G401 (cell line): ENCODE measurements around the gene SLA2. TPM values are rescaled to one million over a fixed set of nuclear protein-coding genes. Genes with fewer than 3 reads are reported as not detected.
A peak's percentile ranks its signal among the peaks of the same experiment; 100 is the strongest.
"Not testable (repeated sequence)": the region's sequence is repeated elsewhere in the genome, so short reads cannot be mapped to it uniquely, and the experiment has no call there.

Source experiments
- DNase-seq: peaks from one replicate; pipeline ENCODE4 v3.0.0-alpha.2; 2015; ENCODE audit warnings: low spot score
- in situ Hi-C: cut with HindIII; loops from 2 replicates; pipeline ENCODE4 v1.10.0; 2016; ENCODE audit warnings: low sequenced_read_pairs, mixed read lengths
- total RNA-seq: library from RNA; depleted of rRNA; stranded (reverse); fragments of >200 nt; shearing (Covaris generic); gene quantifications from 2 replicates; pipeline ENCODE4 v1.2.3, GENCODE V29; 2014; rRNA removed

The SLA2 gene
- 0.10 TPM in 1 of 2 replicates, not detected in the other for total RNA-seq

GRCh38 chr20:36645998-36646397 lies at the start of gene SLA2:
SLA2 (minus strand) TSS chr20:36646196; CDS start chr20:36641335, 4,861 bp downstream.
- in situ Hi-C loops, result no loop called here
- no peak for DNase-seq

- DNase-seq, in situ Hi-C loops: not testable (repeated sequence)
Observed at GRCh38 chr20:36695467-36695866, 49.5 kb upstream of the SLA2 start.

- in situ Hi-C loops, result no loop called here
Observed at GRCh38 chr20:36688630-36689029, 42.6 kb upstream of the SLA2 start.

GRCh38 chr20:36687850-36688249 lies 41.9 kb upstream of the SLA2 start:
- peak; percentile 63 for DNase-seq
- in situ Hi-C loops, result no loop called here

More at GRCh38 chr20:36688630-36689029, 42.6 kb upstream of the SLA2 start:
- no peak for DNase-seq

- DNase-seq, result no peak
- in situ Hi-C loops, result no loop called here
Observed at GRCh38 chr20:36686944-36687343, 40.9 kb upstream of the SLA2 start.

GRCh38 chr20:36686504-36686903 lies 40.5 kb upstream of the SLA2 start:
- DNase-seq, result no peak
- in situ Hi-C loops, result no loop called here

- in situ Hi-C loops, result no loop called here
- DNase-seq, result no peak
Observed at GRCh38 chr20:36684747-36685146, 38.8 kb upstream of the SLA2 start.

GRCh38 chr20:36682311-36682710 lies 36.3 kb upstream of the SLA2 start:
- in situ Hi-C loops, result no loop called here
- no peak for DNase-seq

- DNase-seq, result no peak
- in situ Hi-C loops, result no loop called here
Observed at GRCh38 chr20:36677422-36677771, 31.4 kb upstream of the SLA2 start.

- peak; percentile 62 for DNase-seq
- in situ Hi-C loops, result no loop called here
Observed at GRCh38 chr20:36676701-36677421, 30.9 kb upstream of the SLA2 start.

- in situ Hi-C loops, DNase-seq: not testable (repeated sequence)
Observed at GRCh38 chr20:36675545-36675944, 29.5 kb upstream of the SLA2 start.

GRCh38 chr20:36672991-36673390 lies 27.0 kb upstream of the SLA2 start:
- DNase-seq, result no peak

GRCh38 chr20:36670665-36671357 lies 24.8 kb upstream of the SLA2 start:
- in situ Hi-C loops, result no loop called here
- peak; percentile 54 for DNase-seq

More at GRCh38 chr20:36672991-36673390, 27.0 kb upstream of the SLA2 start:
- in situ Hi-C loops, result no loop called here

- in situ Hi-C loops, result no loop called here
- peak; percentile 73 for DNase-seq
Observed at GRCh38 chr20:36666181-36666740, 20.3 kb upstream of the SLA2 start.

- DNase-seq, result no peak
- in situ Hi-C loops, result no loop called here
Observed at GRCh38 chr20:36663031-36663430, 17.0 kb upstream of the SLA2 start.

- no peak for DNase-seq
- in situ Hi-C loops, result no loop called here
Observed at GRCh38 chr20:36658300-36658699, 12.3 kb upstream of the SLA2 start.

GRCh38 chr20:36656733-36657132 lies 10.7 kb upstream of the SLA2 start:
- in situ Hi-C loops, result no loop called here
- DNase-seq, result no peak

- DNase-seq, result no peak
- in situ Hi-C loops, result no loop called here
Observed at GRCh38 chr20:36655004-36655403, 9.0 kb upstream of the SLA2 start.

- DNase-seq, result no peak
- in situ Hi-C loops, result no loop called here
Observed at GRCh38 chr20:36654506-36654905, 8.5 kb upstream of the SLA2 start.

GRCh38 chr20:36653456-36653855 lies 7.5 kb upstream of the SLA2 start:
- DNase-seq, result no peak
- in situ Hi-C loops, result no loop called here
